Tibial artery (tissue), 4 donors: ENCODE measurements around the gene PIK3CD.

Source experiments
- DNase-seq, 2 donors: peaks; one replicate each; pipeline ENCODE4 v3.0.0-alpha.2; 2019
- H3K27ac ChIP-seq, 2 donors: fragments of 200-600 bp; sonication (generic) in 1 of 2; 1 replicate in 1 of 2; 2 replicates in 1 of 2; pipeline ENCODE4 v1.5.1; 2018 to 2019; ENCODE audit warnings: mild to moderate bottlenecking in 1 of 2
- H3K27me3 ChIP-seq, 2 donors: fragments of 200-600 bp; sonication (generic) in 1 of 2; one replicate each; pipeline versions ENCODE4 v1.5.1 to v1.6.0; 2016 to 2019
- H3K36me3 ChIP-seq, 3 donors: fragments of 200-600 bp; sonication (generic) in 2 of 3; one replicate each; pipeline ENCODE4 v1.5.1; 2016 to 2019; ENCODE audit warnings: mild to moderate bottlenecking in 2 of 3
- H3K4me1 ChIP-seq, 4 donors: fragments of 200-600 bp; sonication (generic) in 2 of 4; 1 replicate in 3 of 4; 2 replicates in 1 of 4; pipeline ENCODE4 v1.5.1; 2016 to 2019
- H3K4me3 ChIP-seq, 2 donors: fragments of 200-600 bp; sonication (generic) in 1 of 2; 1 replicate in 1 of 2; 2 replicates in 1 of 2; pipeline ENCODE4 v1.5.1; 2018 to 2019; ENCODE audit warnings: mild to moderate bottlenecking in 2 of 2
- H3K9me3 ChIP-seq, 3 donors: fragments of 200-600 bp; sonication (generic) in 1 of 3; one replicate each; pipeline ENCODE4 v1.5.1; 2016 to 2019
- intact Hi-C: fragments of 100-400 bp; cut with DNase I; formaldehyde crosslinking; loops from one replicate; pipeline ENCODE4 v1.15.0; 2023; ENCODE audit warnings: low total_unique reads
- TF ChIP-seq, protein P1 (sequence below), 2 experiments: fragments of 200-600 bp in 1 of 2; fragments of 450-650 bp in 1 of 2; IDR thresholded peaks; one replicate each; pipeline ENCODE4 v1.5.1; 2017 to 2019; ENCODE audit warnings: antibody characterized with exemption in 2 of 2, mild to moderate bottlenecking in 1 of 2, moderate library complexity in 1 of 2

The PIK3CD gene

DNA sequence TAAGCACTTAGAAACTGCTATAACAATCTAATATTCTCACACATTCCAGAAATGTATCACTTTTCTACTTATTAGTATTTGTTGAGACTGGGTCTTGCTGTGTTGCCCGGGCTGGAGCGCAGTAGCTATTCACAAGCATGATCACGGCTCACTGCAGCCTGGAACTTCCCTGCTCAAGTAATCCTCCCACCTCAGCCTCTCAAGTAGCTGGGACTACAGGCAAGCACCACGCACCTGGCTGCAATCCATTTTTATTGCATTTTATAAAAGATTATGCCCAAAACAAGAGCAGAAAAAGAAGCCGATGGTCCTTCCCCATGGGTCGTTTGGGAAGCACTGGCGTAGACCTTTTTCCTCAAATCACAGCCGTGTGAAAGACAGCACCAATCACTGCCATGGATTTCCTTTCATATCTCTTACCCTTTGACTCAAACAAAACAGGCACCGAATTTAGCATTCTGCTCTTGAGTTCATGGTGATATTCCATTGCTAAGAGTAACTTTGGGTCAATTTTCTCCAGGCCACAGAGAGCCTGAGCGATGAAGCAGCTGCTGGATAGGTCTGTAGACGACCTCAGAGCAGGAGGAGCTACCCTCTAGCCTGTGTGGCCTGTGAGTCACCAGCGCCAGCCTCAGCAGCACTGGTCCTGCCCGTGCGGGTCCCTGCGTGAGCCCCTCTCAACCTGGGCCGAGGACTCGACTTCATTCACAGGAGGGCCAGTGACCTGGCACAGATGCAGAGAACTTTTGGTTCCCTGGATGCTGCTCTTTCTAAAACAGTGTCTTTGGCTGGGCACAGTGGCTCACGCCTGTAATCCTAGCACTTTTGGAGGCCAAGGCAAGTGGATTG lies 80.8 kb downstream of the PIK3CD start:
- intact Hi-C loops: no loop called here
- H3K27ac ChIP-seq: no peak overlapping the region
- H3K36me3 ChIP-seq: peaks cover 85 to 100% (median 92%) of the 10 kb centered on the region in 3 donors
- H3K27me3 ChIP-seq: no peaks in the 10 kb centered on the region
- H3K4me1 ChIP-seq: no peaks in the 10 kb centered on the region
- H3K9me3 ChIP-seq: no peaks in the 10 kb centered on the region
- no peak overlapping the region for H3K4me3 ChIP-seq
- TF ChIP-seq, protein P1, sequence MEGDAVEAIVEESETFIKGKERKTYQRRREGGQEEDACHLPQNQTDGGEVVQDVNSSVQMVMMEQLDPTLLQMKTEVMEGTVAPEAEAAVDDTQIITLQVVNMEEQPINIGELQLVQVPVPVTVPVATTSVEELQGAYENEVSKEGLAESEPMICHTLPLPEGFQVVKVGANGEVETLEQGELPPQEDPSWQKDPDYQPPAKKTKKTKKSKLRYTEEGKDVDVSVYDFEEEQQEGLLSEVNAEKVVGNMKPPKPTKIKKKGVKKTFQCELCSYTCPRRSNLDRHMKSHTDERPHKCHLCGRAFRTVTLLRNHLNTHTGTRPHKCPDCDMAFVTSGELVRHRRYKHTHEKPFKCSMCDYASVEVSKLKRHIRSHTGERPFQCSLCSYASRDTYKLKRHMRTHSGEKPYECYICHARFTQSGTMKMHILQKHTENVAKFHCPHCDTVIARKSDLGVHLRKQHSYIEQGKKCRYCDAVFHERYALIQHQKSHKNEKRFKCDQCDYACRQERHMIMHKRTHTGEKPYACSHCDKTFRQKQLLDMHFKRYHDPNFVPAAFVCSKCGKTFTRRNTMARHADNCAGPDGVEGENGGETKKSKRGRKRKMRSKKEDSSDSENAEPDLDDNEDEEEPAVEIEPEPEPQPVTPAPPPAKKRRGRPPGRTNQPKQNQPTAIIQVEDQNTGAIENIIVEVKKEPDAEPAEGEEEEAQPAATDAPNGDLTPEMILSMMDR (IDR thresholded peaks at IDR 0.05): no peak
- DNase-seq: no peak

DNA sequence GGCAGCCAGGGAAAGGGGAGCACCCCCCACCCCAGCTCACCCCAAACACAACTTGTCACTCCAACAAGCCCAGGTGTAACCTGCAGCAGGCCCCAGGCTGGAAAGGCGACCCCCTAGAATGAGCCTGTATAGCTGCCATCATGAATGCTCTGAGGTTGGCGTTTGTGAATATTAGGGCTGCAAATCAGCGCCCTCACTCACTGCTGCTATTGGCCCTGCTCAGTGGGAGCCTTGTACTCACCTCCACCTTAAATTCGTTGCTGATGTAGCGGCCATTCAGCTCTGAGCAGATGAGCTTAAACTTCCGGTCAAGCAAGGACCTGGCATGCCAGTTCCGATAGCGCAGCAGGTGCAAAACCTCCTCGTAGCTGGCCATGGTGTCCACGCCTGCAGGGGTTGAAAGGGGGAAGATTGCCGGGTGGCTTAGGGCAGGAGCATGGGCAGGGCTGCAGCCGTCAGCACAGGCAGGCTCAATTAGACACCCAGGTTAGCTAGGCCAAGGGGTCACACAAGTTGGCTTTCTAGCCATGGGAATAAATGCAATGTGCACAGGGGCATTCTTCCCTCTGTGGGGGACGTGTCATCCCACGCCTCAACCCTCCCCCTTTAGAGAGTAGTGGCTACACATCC lies 81.7 kb downstream of the PIK3CD start:
- Histone ChIP-seq H3K36me3 (peaks cover 85 to 100% (median 94%) of the 10 kb centered on the region in 3 donors), H3K9me3 (no peaks in the 10 kb centered on the region), H3K27ac (no peak overlapping the region), H3K4me1 (no peaks in the 10 kb centered on the region), H3K4me3 (no peak overlapping the region), H3K27me3 (no peaks in the 10 kb centered on the region)
- DNase-seq: no peak
- TF ChIP-seq, protein P1 (IDR thresholded peaks at IDR 0.05): no peak
- intact Hi-C loops: no loop called here

DNA sequence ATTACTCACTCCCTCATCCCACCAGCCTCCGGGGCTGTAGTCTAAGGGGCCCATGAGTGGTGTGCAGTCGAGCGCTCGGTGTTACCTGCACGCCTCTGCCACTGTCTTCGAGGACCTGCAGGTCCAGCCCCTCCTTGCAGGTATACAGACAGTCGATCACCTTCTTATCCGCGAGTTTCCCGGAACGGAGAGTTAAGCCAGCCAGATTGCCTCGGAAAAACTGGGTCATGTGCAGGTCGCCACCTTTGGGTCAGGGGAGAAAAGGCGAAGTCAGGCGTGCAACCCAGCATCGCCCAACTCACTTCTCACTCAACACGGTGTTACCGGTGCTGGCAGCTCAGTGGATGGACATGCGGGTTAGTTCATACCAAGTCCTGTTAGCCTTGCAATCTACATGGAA lies 84.3 kb downstream of the PIK3CD start:
- DNase-seq: no peak
- peaks cover 85 to 100% (median 99%) of the 10 kb centered on the region in 3 donors for H3K36me3 ChIP-seq
- TF ChIP-seq, protein P1 (IDR thresholded peaks at IDR 0.05): no peak
- intact Hi-C loops: no loop called here
- H3K27me3 ChIP-seq: no peaks in the 10 kb centered on the region
- H3K27ac ChIP-seq: no peak overlapping the region
- no peak overlapping the region for H3K4me3 ChIP-seq
- no peaks in the 10 kb centered on the region for H3K4me1 ChIP-seq
- H3K9me3 ChIP-seq: no peaks in the 10 kb centered on the region

DNA sequence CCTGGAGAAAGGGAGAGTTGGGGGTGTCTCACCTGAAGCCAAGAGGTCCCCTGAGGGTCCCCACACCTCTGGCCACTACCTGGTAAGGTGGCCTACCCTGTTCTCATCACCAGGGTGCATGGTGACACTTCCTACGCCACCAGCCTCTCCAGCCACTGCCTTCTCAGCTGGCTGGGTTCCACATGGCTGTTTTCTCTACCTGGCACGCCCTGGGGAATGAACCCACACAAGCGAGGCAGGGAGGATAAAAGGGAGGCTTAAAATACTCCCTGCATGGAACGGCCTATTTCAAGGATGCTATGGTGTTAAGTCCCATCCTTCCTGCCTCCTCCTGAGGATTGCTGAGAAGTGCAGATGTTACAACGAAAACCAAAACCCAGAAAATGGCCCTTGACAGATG lies 84.7 kb downstream of the PIK3CD start:
- DNase-seq: no peak
- peaks cover 85 to 100% (median 99%) of the 10 kb centered on the region in 3 donors for H3K36me3 ChIP-seq

DNA sequence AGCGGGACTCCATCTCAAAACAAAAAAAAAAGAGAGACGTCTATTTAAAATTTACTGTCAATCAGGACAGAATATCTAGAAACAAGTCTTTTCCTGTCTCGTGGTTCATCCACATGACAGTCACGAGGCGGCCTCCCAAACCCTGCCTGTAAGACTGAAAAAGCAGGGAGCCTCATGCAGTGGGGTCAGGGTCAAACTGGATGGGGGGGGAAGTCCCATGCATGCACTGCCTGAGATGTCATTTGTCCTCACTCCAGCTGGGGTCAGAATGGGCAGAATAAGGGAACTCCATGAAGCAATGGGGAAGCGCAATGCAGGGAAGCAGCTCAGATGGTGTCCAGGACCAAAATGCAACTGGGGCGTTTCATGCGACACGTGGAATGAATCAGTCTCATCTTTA lies 85.5 kb downstream of the PIK3CD start:
- no peaks in the 10 kb centered on the region for H3K9me3 ChIP-seq
- H3K36me3 ChIP-seq: peaks cover 86 to 100% (median 97%) of the 10 kb centered on the region in 3 donors
- no peak for DNase-seq
- no peak overlapping the region for H3K4me3 ChIP-seq
- intact Hi-C loops: no loop called here
- TF ChIP-seq, protein P1 (IDR thresholded peaks at IDR 0.05): no peak
- no peak overlapping the region for H3K27ac ChIP-seq
- no peaks in the 10 kb centered on the region for H3K27me3 ChIP-seq
- H3K4me1 ChIP-seq: no peaks in the 10 kb centered on the region

More for the DNA sequence above, 84.7 kb downstream of the PIK3CD start:
- H3K4me3 ChIP-seq: no peak overlapping the region
- H3K4me1 ChIP-seq: no peaks in the 10 kb centered on the region
- H3K27ac ChIP-seq: no peak overlapping the region
- intact Hi-C loops: no loop called here
- no peaks in the 10 kb centered on the region for H3K9me3 ChIP-seq
- no peaks in the 10 kb centered on the region for H3K27me3 ChIP-seq
- TF ChIP-seq, protein P1 (IDR thresholded peaks at IDR 0.05): no peak
